Mesenchymal stem cell (in vitro differentiated cells and primary cell): ENCODE results near the gene ZNF584.
"Not testable (repeated sequence)": the region's sequence is repeated elsewhere in the genome, so short reads cannot be mapped to it uniquely, and the experiment has no call there.

Experiments
- DNase-seq: peaks from one replicate; pipeline ENCODE4 v3.0.0-alpha.2; 2013
- H2AFZ ChIP-seq: one replicate; pipeline ENCODE4 v1.6.1; 2013; ENCODE audit warnings: low read depth, mild to moderate bottlenecking, control low read depth, inconsistent platforms, low read length, moderate library complexity
- H2AK5ac ChIP-seq: 2 replicates; pipeline ENCODE4 v1.6.1; 2013; ENCODE audit warnings: low read length, moderate library complexity, mild to moderate bottlenecking, inconsistent platforms; ENCODE audit not compliant: severe bottlenecking
- H2BK120ac ChIP-seq: one replicate; pipeline ENCODE4 v1.6.1; 2013; ENCODE audit warnings: low read depth, mild to moderate bottlenecking, inconsistent platforms, low read length, moderate library complexity
- H2BK12ac ChIP-seq, 2 experiments: one replicate each; pipeline ENCODE4 v1.6.1; 2013; ENCODE audit warnings: inconsistent platforms in 2 of 2, low read length in 2 of 2, mild to moderate bottlenecking in 2 of 2, moderate library complexity in 2 of 2, control low read depth in 1 of 2
- H2BK15ac ChIP-seq: one replicate; pipeline ENCODE4 v1.6.1; 2013; ENCODE audit warnings: mild to moderate bottlenecking, low read depth, inconsistent platforms; ENCODE audit not compliant: poor library complexity, severe bottlenecking
- H2BK5ac ChIP-seq: 2 replicates; pipeline ENCODE4 v1.6.1; 2013; ENCODE audit warnings: low read depth, mild to moderate bottlenecking, low read length, control low read depth, inconsistent platforms; ENCODE audit not compliant: poor library complexity, severe bottlenecking
- H3K14ac ChIP-seq, 2 experiments: one replicate each; pipeline ENCODE4 v1.6.1; 2013; ENCODE audit warnings: inconsistent platforms in 2 of 2, low read length in 2 of 2, control low read depth in 1 of 2, mild to moderate bottlenecking in 1 of 2, moderate library complexity in 1 of 2
- H3K18ac ChIP-seq, 2 experiments: one replicate each; pipeline ENCODE4 v1.6.1; 2013; ENCODE audit warnings: inconsistent platforms in 2 of 2, low read length in 2 of 2, control low read depth in 1 of 2, low read depth in 1 of 2, mild to moderate bottlenecking in 1 of 2
- H3K23ac ChIP-seq, 2 experiments: one replicate each; pipeline ENCODE4 v1.6.1; 2013; ENCODE audit warnings: inconsistent platforms in 2 of 2, low read length in 2 of 2, mild to moderate bottlenecking in 2 of 2, moderate library complexity in 2 of 2, control low read depth in 1 of 2
- H3K27ac ChIP-seq: 2 replicates; pipeline ENCODE4 v1.5.1; 2013; ENCODE audit warnings: mild to moderate bottlenecking, moderate library complexity, low read length, control low read depth, inconsistent platforms; ENCODE audit not compliant: poor library complexity, severe bottlenecking
- H3K27me3 ChIP-seq, 2 experiments: 2 replicates each; pipeline versions ENCODE4 v1.6.1 to v1.7.0; 2013; ENCODE audit warnings: low read length in 2 of 2, mild to moderate bottlenecking in 2 of 2, moderate library complexity in 2 of 2, control low read depth in 1 of 2, inconsistent platforms in 1 of 2; ENCODE audit not compliant: control insufficient read depth in 1 of 2, insufficient read depth in 1 of 2
- H3K36me3 ChIP-seq, 2 experiments: 2 replicates each; pipeline versions ENCODE4 v1.6.1 to v1.7.0; 2013; ENCODE audit warnings: low read length in 2 of 2, control low read depth in 1 of 2, inconsistent platforms in 1 of 2, low read depth in 1 of 2, mild to moderate bottlenecking in 1 of 2; ENCODE audit not compliant: insufficient read depth in 2 of 2, control insufficient read depth in 1 of 2
- H3K4ac ChIP-seq, 2 experiments: one replicate each; pipeline ENCODE4 v1.6.1; 2013; ENCODE audit warnings: inconsistent platforms in 2 of 2, low read length in 2 of 2, mild to moderate bottlenecking in 2 of 2, moderate library complexity in 2 of 2, control low read depth in 1 of 2, low read depth in 1 of 2
- H3K4me1 ChIP-seq: 2 replicates; pipeline ENCODE4 v1.6.1; 2013; ENCODE audit warnings: low read depth, low read length, control low read depth; ENCODE audit not compliant: control insufficient read depth, insufficient read depth
- H3K4me2 ChIP-seq: 2 replicates; pipeline ENCODE4 v1.6.1; 2013; ENCODE audit warnings: low read length, mild to moderate bottlenecking, inconsistent platforms; ENCODE audit not compliant: poor library complexity, severe bottlenecking
- H3K4me3 ChIP-seq, 2 experiments: 2 replicates each; pipeline versions ENCODE4 v1.5.1 to v1.7.0; 2013; ENCODE audit warnings: low read length in 2 of 2, mild to moderate bottlenecking in 2 of 2, control low read depth in 1 of 2, low read depth in 1 of 2; ENCODE audit not compliant: insufficient read depth in 1 of 2
- H3K79me1 ChIP-seq: replicated peaks from 2 replicates; pipeline ENCODE4 v1.6.1; 2013; ENCODE audit warnings: mild to moderate bottlenecking, control low read depth, low read length, inconsistent platforms; ENCODE audit not compliant: poor library complexity, severe bottlenecking
- H3K9ac ChIP-seq: 2 replicates; pipeline ENCODE4 v1.7.0; 2013; ENCODE audit warnings: mild to moderate bottlenecking, low read length, moderate library complexity
- H3K9me3 ChIP-seq: 2 replicates; pipeline ENCODE4 v1.7.0; 2013; ENCODE audit warnings: mild to moderate bottlenecking, low read length; ENCODE audit not compliant: control insufficient read depth
- H4K8ac ChIP-seq: one replicate; pipeline ENCODE4 v1.6.1; 2013; ENCODE audit warnings: inconsistent platforms, mild to moderate bottlenecking, low read length, moderate library complexity
- H4K91ac ChIP-seq: one replicate; pipeline ENCODE4 v1.6.1; 2013; ENCODE audit warnings: mild to moderate bottlenecking, low read length, inconsistent platforms
- WGBS: methylation state at CpG from one replicate; pipeline ENCODE4 v1.1.7; 2013; ENCODE audit warnings: mixed read lengths; 5-methylcytosine and 5-hydroxymethylcytosine counted together

The ZNF584 gene

DNA sequence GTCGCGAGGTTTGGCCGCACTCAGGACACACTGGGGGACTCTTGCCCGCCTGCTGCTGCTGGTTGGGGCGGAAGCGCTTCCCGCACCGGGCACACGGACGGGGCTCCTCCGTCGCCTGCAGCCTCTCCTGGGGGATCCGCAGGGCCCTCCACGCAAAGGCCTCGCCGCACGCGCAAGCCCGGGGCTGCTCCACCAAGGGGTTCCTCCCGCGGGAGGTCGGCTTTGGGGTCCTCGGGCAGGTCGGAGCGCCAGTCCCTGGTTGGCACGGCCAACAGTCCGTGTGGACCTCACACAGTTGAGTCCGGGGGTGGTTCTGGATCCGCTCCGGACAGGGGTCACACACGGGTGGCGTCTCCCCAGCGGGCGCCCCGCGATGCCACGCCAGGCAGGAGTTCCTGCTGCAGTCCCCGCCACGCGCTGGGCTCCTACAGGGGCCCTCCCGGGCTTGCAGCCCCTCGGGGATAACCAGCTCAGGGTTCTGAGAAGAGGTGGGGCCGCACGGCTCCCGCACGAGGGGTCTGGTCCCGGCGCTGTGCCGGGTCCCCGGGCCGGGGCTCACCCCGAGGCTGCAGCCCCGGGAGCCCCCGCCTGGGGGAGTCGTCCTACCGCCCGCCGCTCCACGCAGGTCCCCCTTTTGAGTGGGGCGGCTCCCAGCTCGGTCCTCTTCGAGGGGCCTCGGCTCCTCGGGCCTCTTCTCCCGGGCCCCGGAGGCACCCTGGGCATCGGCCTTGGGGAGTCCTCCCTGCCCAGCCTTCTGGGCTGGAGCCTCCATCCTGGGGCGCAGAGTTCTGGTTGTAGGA, 39.7 kb upstream of the ZNF584 start:
- Histone ChIP-seq H3K4me2 (no peak overlapping the region), H4K8ac (no peak overlapping the region), H3K4me3 (no peak overlapping the region), H2AK5ac (no peak overlapping the region), H3K36me3 (peaks cover 0 to 35% of the 10 kb centered on the region in 2 experiments), H3K4ac (no peak overlapping the region), H3K18ac (no peak overlapping the region), H3K79me1 (peaks cover 2% of the 10 kb centered on the region), H3K4me1 (peaks cover 3% of the 10 kb centered on the region), H2BK15ac (no peak overlapping the region), H2AFZ (no peak overlapping the region), H3K9ac (no peak overlapping the region), H3K27me3 (no peaks in the 10 kb centered on the region), H2BK120ac (no peak overlapping the region), H3K23ac (no peak overlapping the region), H4K91ac (no peak overlapping the region), H2BK12ac (no peak overlapping the region), H3K9me3 (no peaks in the 10 kb centered on the region), H3K14ac (no peak overlapping the region), H2BK5ac (no peak overlapping the region), H3K27ac (no peak overlapping the region)
- DNase-seq = no peak
- 97% methylated on average over 68 of the region's 68 CpGs for WGBS

DNA sequence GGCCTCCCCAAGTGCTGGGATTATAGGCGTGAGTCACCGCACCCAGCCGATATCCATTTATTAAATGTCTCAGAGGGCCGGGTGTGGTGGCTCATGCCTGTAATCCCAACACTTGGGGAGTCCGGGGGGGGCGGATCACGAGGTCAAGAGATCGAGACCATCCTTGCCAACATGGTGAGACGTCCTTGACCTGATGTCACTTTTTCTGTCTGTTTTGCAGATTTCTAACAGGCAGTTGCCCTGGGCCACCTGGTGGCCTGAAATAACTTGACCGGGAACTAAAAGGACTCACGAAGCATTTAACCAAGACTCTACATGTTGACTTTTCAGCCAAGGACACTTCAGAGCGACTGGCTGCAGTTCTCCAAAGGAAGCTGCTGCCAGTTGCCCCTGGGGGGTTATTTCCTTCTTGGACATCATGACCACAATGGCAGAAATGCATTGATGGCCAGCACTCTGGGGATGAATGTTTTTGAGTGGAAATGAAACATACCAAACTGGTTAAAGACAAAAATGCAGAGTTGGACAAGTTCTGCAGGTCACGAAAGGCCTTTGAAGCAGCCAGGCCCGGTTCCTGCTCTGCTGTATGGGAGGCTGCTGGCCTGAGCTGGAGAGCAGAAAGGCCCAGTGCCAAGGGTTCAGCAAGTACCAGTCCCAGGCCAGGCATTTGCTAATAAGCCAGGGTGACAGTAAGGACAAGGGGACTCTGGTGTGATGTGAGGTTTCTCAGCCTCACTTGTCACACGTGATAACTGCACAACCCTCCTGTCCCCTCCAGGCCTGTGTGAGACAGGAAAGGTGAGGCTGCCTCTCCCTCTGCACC, 35.9 kb upstream of the ZNF584 start:
- Histone ChIP-seq H4K8ac (no peak overlapping the region), H3K18ac (no peak overlapping the region), H2AK5ac (no peak overlapping the region), H4K91ac (no peak overlapping the region), H3K79me1 (peaks cover 3% of the 10 kb centered on the region), H3K4me2 (no peak overlapping the region), H2BK120ac (no peak overlapping the region), H3K9me3 (no peaks in the 10 kb centered on the region), H3K4me1 (peaks cover 3% of the 10 kb centered on the region), H3K27ac (no peak overlapping the region), H3K14ac (no peak overlapping the region), H2BK12ac (no peak overlapping the region), H3K9ac (no peak overlapping the region), H3K36me3 (peaks cover 0 to 20% of the 10 kb centered on the region in 2 experiments), H2BK5ac (no peak overlapping the region), H2AFZ (no peak overlapping the region), H3K4ac (no peak overlapping the region), H3K23ac (no peak overlapping the region), H3K4me3 (no peak overlapping the region), H2BK15ac (no peak overlapping the region), H3K27me3 (no peaks in the 10 kb centered on the region)
- WGBS = 80% methylated on average over 15 of the region's 15 CpGs
- no peak for DNase-seq

- no peak overlapping the region for H3K4ac ChIP-seq
- 77% methylated on average over 3 of the region's 4 CpGs for WGBS
- H2BK120ac ChIP-seq = no peak overlapping the region
- no peak overlapping the region for H4K91ac ChIP-seq
- H3K36me3 ChIP-seq = peaks cover 0 to 6% of the 10 kb centered on the region in 2 experiments
- H2AFZ ChIP-seq = no peak overlapping the region
- H2AK5ac ChIP-seq = no peak overlapping the region
- H3K4me2 ChIP-seq = no peak overlapping the region
- no peak overlapping the region for H3K14ac ChIP-seq
- no peak overlapping the region for H3K18ac ChIP-seq
- H2BK15ac ChIP-seq = no peak overlapping the region
- H3K23ac ChIP-seq = no peak overlapping the region
- no peak overlapping the region for H4K8ac ChIP-seq
- H3K27ac ChIP-seq = no peak overlapping the region
- peaks cover 6% of the 10 kb centered on the region for H3K4me1 ChIP-seq
- no peaks in the 10 kb centered on the region for H3K9me3 ChIP-seq
- no peaks in the 10 kb centered on the region for H3K27me3 ChIP-seq
- no peak overlapping the region for H2BK5ac ChIP-seq
- no peak overlapping the region for H2BK12ac ChIP-seq
- peaks cover 20% of the 10 kb centered on the region for H3K79me1 ChIP-seq
- H3K4me3 ChIP-seq = no peak overlapping the region
- no peak overlapping the region for H3K9ac ChIP-seq
- peak; percentile 44 for DNase-seq
Observed at GRCh38 chr19:58374200-58374599, 34.2 kb upstream of the ZNF584 start.

DNA sequence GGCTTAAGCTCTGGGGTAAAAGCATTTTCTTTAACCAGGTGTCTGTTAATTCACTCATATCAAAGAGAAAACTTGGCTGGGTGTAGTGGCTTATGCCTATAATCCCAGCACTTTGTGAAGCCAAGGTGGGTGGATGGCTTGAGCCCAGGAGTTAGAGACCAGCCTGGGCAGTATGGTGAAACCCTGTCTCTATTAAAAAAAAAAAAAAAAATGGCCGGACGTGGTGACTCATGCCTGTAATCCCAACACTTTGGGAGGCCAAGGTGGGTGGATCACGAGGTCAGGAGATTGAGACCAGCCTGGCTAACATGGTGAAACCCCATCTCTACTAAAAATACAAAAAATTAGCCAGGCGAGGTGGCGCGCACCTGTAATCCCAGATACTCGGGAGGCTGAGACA, 31.7 kb upstream of the ZNF584 start:
- WGBS = 75% methylated on average over 7 of the region's 7 CpGs
- H3K4ac ChIP-seq, H2AFZ ChIP-seq, H3K23ac ChIP-seq, H3K14ac ChIP-seq, H4K8ac ChIP-seq, H3K9me3 ChIP-seq, H3K36me3 ChIP-seq, H3K27me3 ChIP-seq, H2BK12ac ChIP-seq, H2BK15ac ChIP-seq, H4K91ac ChIP-seq, H2AK5ac ChIP-seq, H2BK120ac ChIP-seq, H2BK5ac ChIP-seq, H3K18ac ChIP-seq, H3K9ac ChIP-seq, H3K4me2 ChIP-seq, H3K4me3 ChIP-seq: not testable (repeated sequence)
- Histone ChIP-seq H3K79me1 (peaks cover 25% of the 10 kb centered on the region), H3K4me1 (peaks cover 18% of the 10 kb centered on the region), H3K27ac (peak overlapping the region; percentile 22)
- peak; percentile 44 for DNase-seq
